GM12891 (cell line): ENCODE results near the gene FOSB.

ENCODE experiments used
- POLR2A ChIP-seq: IDR thresholded peaks from 2 replicates; pipeline ENCODE4 v1.6.1; 2011; ENCODE audit warnings: low read depth, low read length, control low read depth
- POLR2AphosphoS5 ChIP-seq: IDR thresholded peaks from 2 replicates; pipeline ENCODE4 v1.6.1; 2011; ENCODE audit warnings: low read depth, low read length, control low read depth
- SPI1 ChIP-seq: IDR thresholded peaks from 2 replicates; pipeline ENCODE4 v1.6.1; 2011; ENCODE audit warnings: low read depth, low read length, control low read depth
- TAF1 ChIP-seq: IDR thresholded peaks from 2 replicates; pipeline ENCODE4 v1.6.1; 2011; ENCODE audit warnings: low read depth, low read length, control low read depth

DNA sequence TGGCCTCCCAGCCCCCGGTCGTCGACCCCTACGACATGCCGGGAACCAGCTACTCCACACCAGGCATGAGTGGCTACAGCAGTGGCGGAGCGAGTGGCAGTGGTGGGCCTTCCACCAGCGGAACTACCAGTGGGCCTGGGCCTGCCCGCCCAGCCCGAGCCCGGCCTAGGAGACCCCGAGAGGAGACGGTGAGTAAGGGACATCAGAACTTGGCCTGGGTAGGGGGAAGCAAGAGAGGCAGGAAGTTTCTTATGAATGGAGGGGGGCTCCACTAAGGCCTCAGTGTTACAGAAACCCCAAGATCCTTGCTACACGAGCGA lies 2.9 kb downstream of the FOSB start:
- TF ChIP-seq POLR2A: no peak
- TF ChIP-seq TAF1: no peak
- no peak for TF ChIP-seq POLR2AphosphoS5
- TF ChIP-seq SPI1: no peak
